Activated CD8-positive, alpha-beta memory T cell treated with anti-CD3 and anti-CD28 coated beads, Interleukin-2, amount 50 U/mL, for 1 hour (primary cell): ENCODE measurements around the gene INO80.
"Not testable (repeated sequence)": the region's sequence is repeated elsewhere in the genome, so short reads cannot be mapped to it uniquely, and the experiment has no call there.

Experiments used
- DNase-seq: peaks from one replicate; pipeline ENCODE4 v3.0.0-alpha.2; 2020; ENCODE audit errors: extremely low read depth

The INO80 gene

GRCh38 chr15:40962317-40962716, 153.8 kb downstream of the INO80 start:
- not testable (repeated sequence) for DNase-seq

- DNase-seq: not testable (repeated sequence)
Measured at GRCh38 chr15:40961740-40962139, 154.3 kb downstream of the INO80 start.

GRCh38 chr15:40960925-40961324, 155.2 kb downstream of the INO80 start:
- no peak for DNase-seq

- no peak for DNase-seq
Measured at GRCh38 chr15:40960151-40960885, 155.8 kb downstream of the INO80 start.

- no peak for DNase-seq
Measured at GRCh38 chr15:40959331-40960141, 156.5 kb downstream of the INO80 start.

GRCh38 chr15:40958723-40959122, 157.4 kb downstream of the INO80 start:
- DNase-seq: no peak

- no peak for DNase-seq
Measured at GRCh38 chr15:40958146-40958545, 157.9 kb downstream of the INO80 start.

- DNase-seq: no peak
Measured at GRCh38 chr15:40957581-40958051, 158.5 kb downstream of the INO80 start.

- no peak for DNase-seq
Measured at GRCh38 chr15:40957041-40957555, 159.0 kb downstream of the INO80 start.

GRCh38 chr15:40956541-40956982, 159.5 kb downstream of the INO80 start:
- DNase-seq: no peak

- DNase-seq: no peak
Measured at GRCh38 chr15:40955930-40956540, 160.0 kb downstream of the INO80 start.

GRCh38 chr15:40955141-40955903, 160.8 kb downstream of the INO80 start:
- no peak for DNase-seq

- DNase-seq: not testable (repeated sequence)
Measured at GRCh38 chr15:40954158-40954848, 161.8 kb downstream of the INO80 start.

- DNase-seq: no peak
Measured at GRCh38 chr15:40953713-40954074, 162.4 kb downstream of the INO80 start.

- DNase-seq: peak; percentile 81
Measured at GRCh38 chr15:40952901-40953712, 163.0 kb downstream of the INO80 start, which contains the start of gene CHAC1. TSS of gene CHAC1 (plus strand) at chr15:40953471. CDS start at chr15:40953584, 113 bp downstream.

GRCh38 chr15:40952301-40952900, 163.7 kb downstream of the INO80 start:
- DNase-seq: no peak

- DNase-seq: no peak
Measured at GRCh38 chr15:40951764-40952163, 164.3 kb downstream of the INO80 start.

- no peak for DNase-seq
Measured at GRCh38 chr15:40949756-40950207, 166.3 kb downstream of the INO80 start.

GRCh38 chr15:40948706-40949473, 167.2 kb downstream of the INO80 start:
- no peak for DNase-seq
